NOMO-1 (cell line): ENCODE measurements around the gene TAPT1.
"Not testable (repeated sequence)": the region's sequence is repeated elsewhere in the genome, so short reads cannot be mapped to it uniquely, and the experiment has no call there.

ENCODE experiments used
- DNase-seq, 2 experiments: peaks; one replicate each; lab custom pipeline; 2025; ENCODE audit not compliant: unreplicated experiment in 2 of 2; lab: John Stamatoyannopoulos, UW

Gene TAPT1

DNA sequence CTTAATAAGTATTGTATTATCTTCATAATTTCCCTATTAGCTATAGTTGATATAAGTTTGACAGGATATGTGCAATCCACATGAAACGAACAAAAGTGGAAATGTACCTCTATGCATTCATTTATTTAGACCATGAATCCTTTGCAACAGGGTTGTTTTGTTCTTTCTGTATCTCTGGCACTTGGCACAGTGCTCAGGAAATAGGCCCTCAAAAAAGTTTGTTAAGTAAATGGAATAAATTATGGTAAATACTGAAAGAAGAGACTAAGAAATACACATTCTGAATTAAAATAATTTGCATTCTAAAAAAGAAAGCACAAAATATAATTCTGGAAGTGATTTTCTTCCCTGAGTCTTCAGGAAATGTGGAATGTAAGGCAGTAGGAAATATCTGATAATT is 39.3 kb downstream of the TAPT1 start:
- DNase-seq = no peak

DNA sequence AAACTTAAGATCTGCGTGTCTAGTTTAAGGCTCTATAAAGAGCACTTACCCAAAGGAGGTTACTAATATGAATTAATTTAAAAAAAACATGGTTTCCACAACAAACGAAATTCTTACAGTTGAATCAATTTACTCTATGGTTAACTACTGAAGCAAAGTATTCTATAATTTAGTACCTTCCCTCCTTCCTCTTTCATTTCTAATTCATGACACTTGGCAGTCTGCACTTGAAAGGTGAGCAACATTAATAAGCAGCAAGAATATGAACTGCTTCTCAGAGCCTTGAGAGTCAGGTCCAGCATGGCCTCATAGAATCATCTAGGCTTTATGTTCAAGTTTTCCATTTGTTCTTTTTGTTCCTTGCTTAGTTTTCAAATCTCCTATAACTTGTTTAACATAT is 42.7 kb downstream of the TAPT1 start:
- no peak for DNase-seq

DNA sequence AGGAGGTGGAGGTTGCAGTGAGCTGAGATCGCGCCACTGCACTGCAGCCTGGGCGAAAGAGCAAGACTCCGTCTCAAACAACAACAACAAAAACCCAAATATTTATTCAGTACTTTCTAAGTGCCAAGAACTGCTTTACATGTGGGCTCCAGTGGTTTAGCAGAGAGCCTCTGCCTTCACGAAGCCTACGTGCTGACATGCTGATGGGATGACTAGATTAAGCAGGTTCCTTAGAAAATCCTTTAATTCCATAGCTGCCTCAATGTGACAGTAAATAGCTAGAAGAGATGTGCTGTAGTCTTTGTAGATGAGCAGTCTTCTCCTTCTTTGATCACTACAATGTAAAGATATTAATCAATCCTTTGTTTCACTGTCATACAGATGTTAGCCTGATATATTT is 49.6 kb downstream of the TAPT1 start:
- DNase-seq = no peak

DNA sequence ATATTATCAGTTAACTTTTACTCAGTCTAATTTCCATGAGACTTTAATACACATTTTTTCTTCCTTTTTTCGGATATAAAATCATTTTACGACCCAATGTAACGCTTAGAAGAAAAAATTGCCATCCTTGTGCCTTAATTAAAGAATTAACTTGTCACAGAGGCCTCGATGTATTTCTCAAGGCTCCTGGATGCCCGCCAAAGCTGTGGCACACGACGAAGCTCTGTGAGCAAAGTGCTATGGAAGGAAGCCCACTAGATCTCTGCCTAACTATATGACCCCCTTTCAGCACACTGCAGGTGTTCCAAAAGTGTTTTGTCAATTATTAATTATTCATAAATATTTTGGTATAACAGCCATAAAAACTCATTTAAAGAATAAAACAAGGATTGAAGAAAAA is 54.4 kb downstream of the TAPT1 start:
- no peak for DNase-seq

DNA sequence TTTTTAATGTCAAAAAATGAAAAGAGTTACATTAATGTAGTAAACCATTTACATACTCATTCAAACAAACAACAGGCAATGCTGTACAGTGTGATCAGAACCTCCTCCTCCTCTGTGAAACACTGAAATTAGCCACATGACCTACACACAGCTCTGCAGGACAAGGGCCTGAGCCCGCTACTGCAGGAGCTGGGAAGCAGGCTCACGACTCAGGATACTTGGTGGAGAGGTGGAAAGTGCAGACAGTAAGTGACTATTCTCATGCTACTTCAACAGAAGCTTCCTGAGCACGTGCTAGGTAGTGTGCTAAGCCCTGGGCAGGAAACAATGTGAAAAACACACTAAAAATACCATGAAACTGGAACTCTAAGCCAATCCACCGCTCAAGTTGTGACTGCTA is 56.8 kb downstream of the TAPT1 start:
- DNase-seq = no peak

DNA sequence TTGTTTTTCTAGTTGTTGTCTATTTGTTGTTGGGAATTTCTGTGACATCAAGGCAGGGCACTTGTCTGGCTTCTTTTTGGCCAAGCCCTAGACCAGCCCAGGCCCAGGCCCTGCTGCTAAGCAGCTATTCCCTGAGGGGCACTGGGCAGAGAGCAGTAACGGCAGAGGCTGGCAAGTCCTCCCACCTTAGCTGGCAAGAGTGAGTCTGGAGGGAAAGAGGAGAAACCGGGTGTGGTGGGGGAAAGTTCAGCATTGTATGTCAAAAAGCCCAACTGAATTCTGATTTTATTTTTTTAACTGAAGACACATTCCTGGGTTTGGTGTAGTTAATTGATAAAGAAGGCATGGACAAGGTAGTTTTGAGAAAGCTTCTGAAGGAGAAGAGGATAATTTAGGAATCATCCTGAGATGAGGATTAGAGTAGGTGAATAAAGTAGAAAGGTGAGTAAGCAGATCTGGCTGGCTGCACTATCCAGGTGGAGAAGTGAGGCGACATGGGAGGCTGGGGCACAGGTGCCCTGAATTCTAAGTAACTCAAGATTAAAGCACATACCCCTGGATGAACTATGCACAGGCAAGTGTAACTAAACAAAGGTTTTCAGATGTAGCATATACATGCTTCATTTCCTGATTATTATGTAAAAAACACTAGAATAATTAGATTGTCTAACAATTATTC is 57.4 kb downstream of the TAPT1 start:
- no peak for DNase-seq

DNA sequence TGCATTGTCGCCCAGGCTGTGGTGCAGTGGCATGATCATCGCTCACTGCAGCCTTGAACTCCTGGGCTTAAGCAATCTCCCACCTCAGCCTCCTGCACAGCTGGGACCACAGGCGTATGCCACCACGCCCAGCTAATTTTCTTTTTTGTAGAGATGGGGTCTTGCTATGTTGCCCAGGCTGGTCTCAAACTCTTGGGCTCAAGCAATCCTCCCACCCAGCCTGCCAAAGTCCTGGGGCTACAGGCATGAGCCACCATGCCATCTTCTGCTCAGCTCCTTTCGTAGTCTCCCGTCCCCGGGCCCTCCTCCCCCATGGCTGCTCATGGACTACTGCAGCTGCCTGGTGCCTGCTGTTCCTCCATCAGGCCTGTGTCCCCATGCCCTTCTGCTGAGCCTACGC is 58.1 kb downstream of the TAPT1 start:
- DNase-seq = no peak

DNA sequence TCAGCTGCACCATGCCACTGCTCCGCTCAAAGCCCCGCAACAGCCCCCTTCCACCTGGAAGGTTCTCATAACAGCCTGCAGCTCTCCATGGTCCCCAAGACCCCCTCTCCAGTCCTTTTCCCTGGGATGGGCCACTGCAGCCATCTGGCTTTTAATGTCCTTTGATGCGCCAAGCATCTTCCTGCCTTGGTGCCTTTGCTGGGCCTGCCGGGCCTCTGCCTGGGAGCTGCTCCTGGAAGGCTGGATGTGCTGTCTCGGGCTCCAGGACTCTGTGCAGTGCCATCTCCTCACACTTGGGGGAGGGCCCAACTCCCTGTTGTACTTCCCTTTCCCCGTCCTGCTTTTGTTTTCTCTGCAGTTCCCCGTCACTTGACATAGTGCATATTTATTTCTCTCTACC is 60.3 kb downstream of the TAPT1 start:
- no peak for DNase-seq

DNA sequence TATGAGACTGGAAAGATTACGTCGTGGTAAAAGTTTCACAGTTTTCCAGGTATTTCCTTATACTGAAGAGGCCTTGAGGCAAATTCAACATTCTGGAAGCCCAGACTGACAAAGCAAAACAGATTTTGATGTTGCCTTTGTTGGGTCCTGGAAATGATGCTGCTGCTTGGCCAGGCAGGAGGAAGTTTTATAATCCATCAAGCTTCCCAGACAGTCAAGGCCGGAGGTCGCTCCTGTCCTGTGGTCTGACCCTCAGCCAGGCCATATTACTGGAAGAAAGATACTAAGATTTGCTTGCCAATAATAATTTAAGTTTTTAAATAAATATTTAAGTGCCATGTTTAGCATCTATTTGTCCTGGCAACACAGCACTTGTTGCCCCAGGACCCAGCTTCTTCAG is 63.4 kb downstream of the TAPT1 start:
- DNase-seq = no peak

DNA sequence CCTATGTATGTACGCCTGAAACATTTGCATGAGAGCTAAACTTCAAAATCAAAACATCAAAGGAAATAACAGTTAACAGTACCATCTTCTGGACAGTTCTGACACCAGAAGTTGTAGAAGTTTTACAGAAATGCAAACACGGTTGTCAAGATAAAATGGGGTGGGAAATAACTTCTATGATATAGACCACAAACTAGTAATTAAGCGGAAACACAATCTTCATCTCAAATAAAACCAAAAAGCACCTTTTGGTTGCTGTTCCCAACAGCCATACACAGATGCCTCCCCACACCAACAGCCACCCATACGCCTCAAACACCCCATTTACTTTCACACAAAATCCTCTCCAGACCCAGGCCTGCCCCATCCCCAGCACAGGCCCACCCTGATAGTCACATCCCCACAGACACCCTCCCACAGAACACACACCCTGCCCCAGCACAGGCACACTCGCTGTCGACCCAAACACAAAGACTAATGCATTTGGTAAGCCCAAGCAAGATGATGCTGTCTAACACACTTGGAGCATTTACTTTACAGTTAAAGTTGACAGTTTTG is 64.3 kb downstream of the TAPT1 start:
- no peak for DNase-seq

DNA sequence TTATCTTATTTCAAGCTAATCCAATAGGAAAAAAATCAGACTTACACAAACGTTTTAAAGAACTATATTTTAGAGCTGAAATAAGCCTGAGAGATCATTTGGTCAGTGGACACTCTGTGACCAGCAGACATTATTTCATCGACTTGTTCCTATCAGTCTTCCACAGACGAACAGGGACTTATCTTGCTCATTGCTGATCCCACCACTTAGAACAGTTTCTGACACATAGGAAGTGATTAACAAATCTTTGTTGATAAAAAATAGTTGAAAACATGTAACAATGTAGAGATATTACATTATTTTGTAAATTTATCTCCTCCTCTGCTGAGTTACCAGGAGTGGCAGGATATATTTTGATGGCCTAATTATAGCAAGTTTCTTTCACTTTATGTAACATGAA is 65.8 kb downstream of the TAPT1 start:
- DNase-seq = no peak

DNA sequence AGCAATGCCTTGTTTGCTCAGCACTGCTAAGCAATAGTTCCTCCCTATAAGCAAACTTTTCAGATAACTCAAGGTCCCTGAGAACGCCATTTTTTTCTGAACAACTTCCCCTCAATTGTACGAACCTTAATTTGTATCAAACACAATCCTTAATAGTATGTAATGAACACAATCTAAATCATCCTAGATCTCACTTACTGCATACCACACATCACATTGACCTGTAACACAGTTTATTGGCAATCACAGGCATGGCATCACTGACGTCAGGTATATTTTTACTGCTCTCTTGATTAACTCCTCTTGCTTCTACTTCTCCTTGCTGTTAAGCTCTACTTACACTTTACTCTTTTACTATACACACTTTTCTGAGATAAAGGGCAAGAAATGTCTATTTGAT is 67.0 kb downstream of the TAPT1 start:
- no peak for DNase-seq

DNA sequence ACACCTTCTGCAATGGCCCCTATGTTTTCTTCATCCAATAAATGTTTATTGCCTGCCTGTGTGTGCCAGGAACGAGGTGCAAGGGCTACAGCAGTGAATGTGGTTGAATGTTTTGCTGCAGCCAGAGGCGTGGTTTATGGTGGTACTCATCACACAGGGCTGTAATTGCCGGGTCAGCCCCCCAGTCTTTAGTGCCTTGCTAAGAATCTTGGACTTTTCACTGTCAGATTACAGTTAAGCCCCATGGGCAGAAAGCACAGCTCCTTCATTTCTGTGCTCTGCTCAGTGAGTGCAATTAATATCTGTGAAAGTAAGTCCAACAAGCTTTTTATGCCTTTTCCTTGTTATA is 67.8 kb downstream of the TAPT1 start:
- DNase-seq = no peak

DNA sequence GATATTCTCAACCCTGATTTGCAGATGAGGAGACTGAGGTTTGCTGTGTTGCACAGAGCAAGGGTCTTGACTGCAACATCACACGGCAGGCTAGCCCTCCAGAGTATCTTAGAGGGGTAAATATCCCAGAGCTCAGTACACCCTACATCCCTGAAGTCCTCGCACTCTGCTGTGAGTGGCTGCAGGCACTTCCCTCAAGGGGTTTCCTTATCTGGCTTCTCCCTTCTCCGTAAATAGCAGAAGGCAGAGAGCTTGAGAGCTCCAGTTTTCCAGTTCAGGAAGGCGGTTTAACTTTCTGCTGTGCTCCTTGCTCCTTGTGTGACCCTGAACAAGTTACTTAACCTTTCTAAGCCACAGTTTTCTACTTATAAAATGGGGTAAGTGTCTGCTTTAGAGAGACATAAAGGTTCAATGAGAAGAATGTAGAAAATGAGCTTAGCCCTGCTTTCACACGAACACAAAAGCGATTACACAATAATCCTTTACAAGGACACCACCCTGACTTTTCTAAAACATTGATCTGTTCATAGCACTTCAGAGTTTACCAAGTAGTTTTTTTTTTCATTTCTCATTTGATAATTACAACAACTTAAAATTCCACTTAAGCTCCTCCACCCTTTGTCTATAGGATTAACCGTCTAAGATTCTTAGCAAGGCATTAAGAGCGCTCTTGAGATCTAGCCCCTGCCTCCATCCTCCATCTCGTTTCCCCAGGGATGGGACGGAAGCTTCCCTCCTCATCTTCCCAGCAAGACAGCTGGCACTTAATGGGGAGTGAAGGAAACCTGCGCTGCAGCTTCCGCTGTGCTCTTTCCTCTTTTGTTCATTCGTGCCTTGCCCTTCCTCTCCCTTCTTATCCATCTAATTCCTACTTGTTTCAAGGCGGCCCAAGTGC is 68.4 kb downstream of the TAPT1 start:
- no peak for DNase-seq

DNA sequence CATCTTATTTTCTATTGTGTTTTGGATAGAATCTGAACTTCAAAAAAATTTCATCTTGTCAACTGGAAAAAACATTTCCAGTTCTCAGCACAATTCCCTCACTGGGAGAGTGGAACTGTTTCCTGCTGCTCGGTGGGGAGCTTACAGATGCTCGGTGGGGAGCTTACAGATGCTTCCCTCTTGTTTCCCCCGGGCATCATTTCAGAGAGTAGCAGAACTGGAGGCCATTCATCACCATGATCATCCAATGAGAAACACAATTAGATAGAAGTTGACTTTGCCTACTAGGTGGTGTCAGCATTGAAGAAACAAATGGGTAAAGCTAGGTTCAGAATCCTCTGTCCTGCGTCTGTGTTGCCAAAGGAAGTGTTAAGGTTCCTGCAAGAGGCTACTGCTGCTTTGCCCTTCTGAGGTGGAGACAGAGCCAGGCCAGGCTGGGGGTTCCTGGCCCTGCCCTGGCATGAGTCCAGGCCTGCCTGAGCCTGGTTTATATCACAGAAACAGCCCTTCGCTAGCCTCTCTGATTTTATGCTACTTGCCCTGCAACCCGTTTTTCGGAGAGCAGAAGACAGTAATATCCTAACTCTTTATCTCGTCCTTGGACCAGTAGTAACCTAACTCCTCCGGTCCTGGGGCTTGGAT is 70.6 kb downstream of the TAPT1 start:
- DNase-seq = no peak

DNA sequence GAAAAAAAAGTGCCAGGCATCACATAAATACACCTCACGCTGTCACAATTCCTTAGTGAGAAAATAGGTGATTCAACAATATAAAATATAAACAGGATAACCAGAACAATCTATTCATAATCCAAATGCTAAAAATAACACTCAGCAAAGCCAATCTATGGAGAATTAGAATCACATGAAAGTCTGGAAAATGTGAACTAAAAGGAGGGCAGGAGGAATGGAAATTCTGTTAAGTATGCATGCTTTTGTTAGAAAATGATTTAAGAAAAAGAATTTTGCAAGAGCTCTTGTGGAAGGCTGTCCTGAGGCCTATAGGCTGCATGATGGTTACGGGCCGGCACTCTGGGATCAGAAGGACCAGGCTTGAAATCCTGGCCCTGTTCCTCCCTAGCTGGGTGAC is 71.8 kb downstream of the TAPT1 start:
- DNase-seq = no peak

DNA sequence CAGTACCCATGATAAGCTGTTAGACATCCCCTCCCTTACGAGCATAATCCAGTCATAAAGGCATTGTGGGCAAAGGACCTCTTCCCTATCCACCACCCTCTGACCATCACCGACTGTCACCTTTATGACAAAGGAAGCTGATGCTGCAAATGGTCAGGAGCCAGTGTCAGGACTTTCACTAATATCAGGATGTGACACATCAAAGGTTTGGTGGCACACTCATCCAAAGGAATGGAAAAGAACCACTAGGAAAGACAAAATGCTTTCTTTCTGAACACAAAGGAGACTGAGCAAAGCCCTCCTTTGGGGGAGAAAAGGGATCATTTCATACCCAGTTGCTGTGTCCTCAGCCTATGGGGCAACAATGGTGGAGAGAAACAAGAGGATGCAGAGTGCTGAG is 75.6 kb downstream of the TAPT1 start:
- no peak for DNase-seq

DNA sequence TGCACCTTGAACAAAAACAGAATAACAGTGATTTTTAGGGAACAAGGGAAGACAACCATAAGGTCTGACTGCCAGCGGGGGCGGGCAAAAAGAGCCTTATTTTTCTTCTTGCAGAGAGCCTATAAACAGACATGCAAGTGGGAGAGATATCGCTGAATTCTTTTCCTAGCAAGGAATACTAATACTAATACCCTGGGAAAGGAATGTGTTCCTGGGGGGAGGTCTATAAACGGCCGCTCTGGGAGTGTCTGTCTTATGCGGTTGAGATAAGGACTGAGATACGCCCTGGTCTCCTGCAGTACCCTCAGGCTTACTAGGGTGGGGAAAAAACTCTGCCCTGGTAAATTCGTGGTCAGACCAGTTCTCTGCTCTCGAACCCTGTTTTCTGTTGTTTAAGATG is 81.4 kb downstream of the TAPT1 start:
- not testable (repeated sequence) for DNase-seq

DNA sequence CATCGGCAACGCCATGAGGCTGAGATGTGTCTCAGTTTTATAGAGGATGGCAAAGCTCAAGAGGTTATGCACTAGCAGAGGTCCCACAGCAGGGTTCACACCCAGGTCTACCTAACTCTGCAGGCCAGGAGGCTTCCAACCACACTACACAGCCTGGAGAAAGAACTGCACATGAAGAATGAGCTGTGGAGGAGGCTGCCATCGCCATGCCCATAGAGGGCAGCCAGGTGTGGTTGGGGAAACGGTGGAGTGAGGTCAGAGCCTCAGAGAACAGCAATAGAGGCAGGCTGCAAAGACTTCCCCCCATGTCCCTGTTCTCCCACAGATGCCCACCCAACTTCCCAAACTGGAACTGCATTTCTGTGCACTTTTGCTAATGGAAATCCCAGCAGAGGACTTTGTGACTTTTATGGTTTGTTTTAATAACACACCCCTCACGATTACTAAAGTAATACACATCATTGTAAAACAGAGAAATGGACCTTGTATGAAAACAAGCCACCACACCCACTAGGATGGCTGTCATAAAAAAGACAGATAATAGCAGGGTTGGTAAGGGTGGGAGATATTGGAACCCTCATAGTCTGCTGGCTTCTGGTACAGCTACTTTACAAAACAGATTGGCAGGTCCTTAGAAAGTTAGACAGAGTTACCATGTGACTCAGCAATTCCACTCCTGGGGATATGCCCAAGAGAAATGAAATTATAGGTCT is 83.5 kb downstream of the TAPT1 start:
- DNase-seq = no peak

DNA sequence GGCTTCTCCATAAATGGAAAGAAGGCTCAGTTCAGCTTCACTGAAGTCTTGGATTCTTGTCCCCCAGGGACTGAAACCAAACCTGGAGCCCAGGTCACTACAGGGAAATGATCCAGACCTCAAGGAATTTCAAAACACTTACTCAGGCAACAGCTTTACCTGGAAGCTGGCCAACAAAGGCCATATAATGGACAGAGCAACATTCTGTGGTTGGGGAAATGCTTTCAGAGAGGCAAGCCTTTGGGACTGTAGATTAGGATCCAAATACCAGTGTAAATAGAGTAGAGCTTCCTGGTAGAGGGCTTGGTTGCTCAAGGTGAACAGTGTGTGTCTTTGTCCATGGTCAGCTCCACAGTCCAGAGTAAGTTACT is 85.4 kb downstream of the TAPT1 start:
- DNase-seq = no peak

DNA sequence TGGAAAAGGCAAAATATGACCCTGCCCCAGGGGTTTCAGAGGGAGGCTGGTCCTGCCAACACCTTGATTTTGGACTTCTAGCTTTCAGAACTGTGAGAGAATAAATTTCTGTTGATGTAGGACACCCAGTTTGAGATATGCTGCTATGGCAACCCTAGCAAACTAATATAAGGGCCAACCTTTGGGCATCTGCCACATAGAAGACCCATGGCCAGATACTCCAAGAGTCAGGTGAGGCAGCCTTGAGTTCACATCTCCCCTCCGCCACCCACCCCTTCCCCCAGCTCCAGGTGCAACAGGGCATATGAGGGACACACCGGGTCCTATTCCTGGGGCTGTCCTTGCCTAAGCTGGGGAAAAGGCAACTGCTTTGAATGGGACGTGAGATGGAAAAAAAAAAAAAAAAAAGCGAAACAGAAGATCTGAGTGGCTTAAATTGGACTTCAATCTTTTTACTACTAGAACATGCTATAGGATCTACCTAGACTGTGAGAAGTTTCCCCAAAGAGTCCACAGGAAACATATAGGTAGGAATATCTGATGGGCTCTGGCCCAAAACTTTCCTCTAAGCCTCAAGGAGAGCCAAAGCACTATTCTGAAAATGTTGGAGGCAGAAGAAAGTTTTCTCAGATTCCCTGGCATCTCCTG is 85.9 kb downstream of the TAPT1 start:
- DNase-seq = no peak
